HK-2 (cell line): ENCODE measurements around the gene CELF4.

Source experiments
- DNase-seq: peaks from one replicate; pipeline ENCODE4 v3.0.0-alpha.2; 2018; ENCODE audit not compliant: unreplicated experiment

Gene CELF4

GRCh38 chr18:37440206-37440605, 125.4 kb downstream of the CELF4 start:
- no peak for DNase-seq

- DNase-seq = no peak
Measured at GRCh38 chr18:37438417-37439180, 127.0 kb downstream of the CELF4 start.

GRCh38 chr18:37435996-37436395, 129.6 kb downstream of the CELF4 start:
- peak; percentile 42 for DNase-seq

GRCh38 chr18:37435150-37435867, 130.3 kb downstream of the CELF4 start:
- DNase-seq = peak; percentile 28

- no peak for DNase-seq
Measured at GRCh38 chr18:37434161-37434860, 131.3 kb downstream of the CELF4 start.

- DNase-seq = no peak
Measured at GRCh38 chr18:37432436-37433195, 133.0 kb downstream of the CELF4 start.

- no peak for DNase-seq
Measured at GRCh38 chr18:37430357-37431076, 135.1 kb downstream of the CELF4 start.

GRCh38 chr18:37429791-37430190, 135.8 kb downstream of the CELF4 start:
- no peak for DNase-seq

- DNase-seq = no peak
Measured at GRCh38 chr18:37428288-37428974, 137.2 kb downstream of the CELF4 start.

- DNase-seq = no peak
Measured at GRCh38 chr18:37426586-37426985, 139.0 kb downstream of the CELF4 start.

GRCh38 chr18:37425222-37425621, 140.4 kb downstream of the CELF4 start:
- no peak for DNase-seq

- DNase-seq = no peak
Measured at GRCh38 chr18:37424507-37424906, 141.1 kb downstream of the CELF4 start.

GRCh38 chr18:37422596-37422995, 143.0 kb downstream of the CELF4 start:
- DNase-seq = no peak

- no peak for DNase-seq
Measured at GRCh38 chr18:37422116-37422515, 143.5 kb downstream of the CELF4 start.

GRCh38 chr18:37421341-37422077, 144.1 kb downstream of the CELF4 start:
- no peak for DNase-seq

- peak; percentile 33 for DNase-seq
Measured at GRCh38 chr18:37420315-37420880, 145.2 kb downstream of the CELF4 start.

- no peak for DNase-seq
Measured at GRCh38 chr18:37419866-37420265, 145.7 kb downstream of the CELF4 start.

GRCh38 chr18:37419315-37419714, 146.3 kb downstream of the CELF4 start:
- DNase-seq = peak; percentile 28

GRCh38 chr18:37414816-37415215, 150.8 kb downstream of the CELF4 start:
- no peak for DNase-seq

GRCh38 chr18:37412829-37413228, 152.8 kb downstream of the CELF4 start:
- DNase-seq = no peak
